Mucosa of gallbladder (tissue), 1 donor: ENCODE results near the gene KHDRBS2. TPM values are rescaled to one million over a fixed set of nuclear protein-coding genes. Genes with fewer than 3 reads are reported as not detected.

Experiments used
- DNase-seq: peaks from one replicate; pipeline ENCODE4 v3.0.0-alpha.2; 2020; ENCODE audit warnings: low spot score
- total RNA-seq: library from RNA; stranded (reverse); gene quantifications from one replicate; pipeline ENCODE4 v1.2.1, GENCODE V29; 2021
- donor health status: DM: no; HTN: no; CAD: no.

The KHDRBS2 gene
- total RNA-seq, 1 donor from 2014 or later, result 1.2 TPM

DNA sequence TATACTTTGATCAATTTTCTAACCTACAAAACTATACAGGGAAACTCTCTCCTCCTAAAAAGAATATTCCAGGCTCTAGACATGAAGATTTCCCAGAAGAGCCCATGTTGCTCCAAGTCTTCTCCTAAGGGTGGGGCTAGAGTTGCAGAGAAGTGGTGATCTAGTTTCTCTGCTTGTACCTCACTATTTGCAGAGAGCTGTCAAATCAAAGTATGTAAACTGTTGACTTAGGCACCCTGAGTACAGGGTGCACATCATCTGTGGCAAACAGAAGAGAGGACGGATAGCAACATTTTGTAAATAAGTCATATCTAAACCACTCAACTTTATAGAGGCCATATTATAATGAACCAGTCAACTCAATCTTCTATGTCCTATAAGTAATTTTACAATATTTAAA lies 250.1 kb downstream of the KHDRBS2 start:
- DNase-seq, result no peak

DNA sequence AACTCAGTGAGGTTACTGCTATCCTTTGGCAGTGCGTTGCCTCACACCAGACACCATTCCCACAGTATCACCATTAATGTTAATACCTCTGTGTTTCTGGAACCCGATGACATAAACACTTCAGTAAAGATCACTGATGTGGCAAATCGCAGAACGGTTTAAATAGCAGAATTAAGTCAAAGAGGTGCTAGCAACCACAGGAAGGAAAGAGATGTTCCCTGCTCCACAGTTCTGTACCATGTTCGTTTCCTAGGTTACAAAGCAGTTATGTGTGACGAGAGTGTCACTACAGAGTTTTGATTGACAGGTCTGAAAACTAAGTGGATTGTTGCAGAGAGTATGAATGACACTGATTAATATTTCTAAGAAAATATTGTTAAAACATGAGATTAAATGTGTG lies 272.3 kb downstream of the KHDRBS2 start:
- no peak for DNase-seq

DNA sequence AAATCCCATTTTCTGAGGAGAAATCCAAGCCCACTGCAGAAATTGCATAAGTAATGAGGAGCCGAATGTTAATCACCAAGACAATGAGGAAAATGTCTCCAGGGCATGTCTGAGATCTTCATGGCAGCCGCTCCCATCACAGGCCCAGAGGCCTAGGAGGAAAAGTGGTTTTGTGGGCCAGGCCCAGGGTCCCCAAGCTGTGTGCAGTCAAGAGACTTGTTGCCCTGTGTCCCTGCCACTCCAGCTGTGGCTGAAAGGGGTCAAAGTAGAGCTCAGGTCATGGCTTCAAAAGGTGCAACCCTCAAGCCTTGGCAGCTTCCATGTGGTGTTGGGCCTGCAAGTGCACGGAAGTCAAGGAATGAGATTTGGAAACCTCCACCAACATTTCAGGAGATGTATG lies 276.6 kb downstream of the KHDRBS2 start:
- no peak for DNase-seq

DNA sequence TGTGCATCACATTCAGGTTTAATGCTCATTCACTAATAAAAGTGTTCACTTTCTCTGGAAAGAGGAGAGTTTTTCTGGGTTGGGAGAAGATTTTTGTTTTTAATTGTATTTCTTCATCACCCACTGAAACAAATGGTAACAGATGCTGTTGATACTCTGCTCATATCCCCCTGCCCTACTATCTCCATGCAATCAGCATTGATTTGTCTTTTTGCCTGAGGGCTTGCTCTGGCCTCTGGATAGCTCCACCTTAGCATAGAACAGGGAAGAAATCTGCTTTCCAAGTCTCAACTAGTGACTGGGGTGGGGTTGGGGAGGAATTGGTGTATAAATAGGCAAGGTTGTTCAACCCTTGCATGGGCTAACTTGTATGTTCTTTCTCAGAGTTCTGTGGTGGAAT lies 296.4 kb downstream of the KHDRBS2 start:
- no peak for DNase-seq

DNA sequence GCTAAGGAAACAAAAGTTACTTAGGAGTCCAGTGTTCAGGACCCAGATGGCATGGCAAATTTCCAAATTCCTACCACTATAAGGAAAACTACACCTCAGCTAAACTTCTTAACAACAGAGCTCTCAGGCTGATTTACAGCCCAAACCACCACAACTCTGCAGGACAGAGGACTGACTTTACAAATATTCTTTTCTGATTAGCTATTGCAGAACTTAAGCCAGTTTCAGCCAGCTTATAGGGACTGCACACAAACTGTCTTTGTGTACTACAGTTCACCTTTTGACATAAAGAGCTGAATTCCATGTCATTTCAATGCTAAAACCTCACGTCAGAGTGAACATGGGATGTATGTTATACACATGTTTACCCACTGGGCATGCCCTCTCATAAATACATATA lies 305.4 kb downstream of the KHDRBS2 start:
- no peak for DNase-seq

DNA sequence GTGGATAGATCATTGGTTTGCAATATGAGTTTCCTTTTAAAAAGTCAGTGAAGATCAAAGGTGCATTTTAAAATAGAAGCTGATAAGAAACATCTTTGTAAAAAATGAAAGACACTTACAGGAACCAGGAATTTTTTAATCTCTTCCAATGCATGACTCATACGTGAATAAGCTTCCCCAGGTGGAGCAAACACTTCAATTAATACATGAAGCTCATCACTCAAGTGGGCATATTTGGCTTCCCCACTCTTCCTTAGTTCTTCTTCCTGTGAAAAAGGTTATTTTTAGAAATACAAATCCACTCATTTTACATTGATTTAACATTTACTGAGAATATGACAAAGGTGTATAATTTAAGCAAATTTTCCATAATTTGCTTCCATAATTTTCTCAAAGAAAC lies 308.1 kb downstream of the KHDRBS2 start:
- no peak for DNase-seq

DNA sequence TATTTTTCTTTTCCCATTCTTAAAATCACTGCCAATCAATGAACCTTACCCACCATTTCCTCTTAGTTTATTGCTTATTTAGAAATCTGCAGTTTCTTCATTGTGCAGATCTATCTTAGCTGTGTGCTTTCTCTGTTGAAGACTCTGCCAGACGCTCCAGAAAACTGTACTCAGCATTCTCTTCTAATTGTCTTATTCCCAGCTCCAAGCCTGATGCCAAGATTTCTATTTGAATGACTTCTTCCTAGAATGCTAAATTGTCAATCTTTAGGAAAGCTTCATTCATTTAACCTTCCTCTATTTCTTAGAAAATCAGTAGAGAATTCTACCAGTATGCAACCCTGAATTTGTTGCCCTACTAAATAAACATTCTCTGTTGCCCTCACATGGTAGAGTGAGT lies 308.9 kb downstream of the KHDRBS2 start:
- no peak for DNase-seq

DNA sequence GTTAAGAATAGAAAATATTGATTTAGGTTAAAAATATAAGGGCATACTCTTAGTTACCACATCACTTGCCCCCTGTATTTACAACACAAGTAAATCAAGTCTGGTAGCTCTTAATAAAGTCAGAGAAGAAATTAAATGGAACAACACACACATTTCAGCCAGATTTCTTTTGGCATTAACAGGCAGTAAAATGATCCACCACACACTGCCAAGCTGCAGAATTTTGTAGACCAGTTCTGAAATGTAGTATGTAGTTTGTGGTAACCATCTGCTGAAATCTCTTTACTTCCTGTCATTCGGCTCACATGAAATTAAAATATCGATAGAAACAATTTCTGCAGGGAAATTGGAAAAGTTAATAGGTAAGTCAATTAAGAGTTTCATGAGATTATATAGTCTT lies 326.8 kb downstream of the KHDRBS2 start:
- DNase-seq, result no peak

DNA sequence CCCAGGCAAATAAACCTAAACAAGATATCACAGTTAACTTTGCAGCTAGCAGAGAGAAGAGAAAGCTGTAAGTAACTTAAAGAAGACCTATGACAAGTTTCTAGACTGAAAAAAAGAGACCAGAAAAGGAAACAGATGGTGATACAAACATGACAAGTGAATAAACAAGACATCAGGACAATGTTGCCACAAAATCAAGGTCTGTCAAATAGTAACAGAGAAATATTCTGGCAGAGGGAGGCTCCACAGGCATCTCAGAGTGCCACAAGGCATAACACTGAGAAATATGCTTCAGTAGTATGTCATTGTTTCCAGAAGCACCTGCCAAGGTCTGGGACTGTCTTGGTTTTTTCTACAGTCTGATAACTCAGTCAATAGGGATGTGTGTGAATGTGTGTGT lies 332.2 kb downstream of the KHDRBS2 start:
- DNase-seq, result no peak

DNA sequence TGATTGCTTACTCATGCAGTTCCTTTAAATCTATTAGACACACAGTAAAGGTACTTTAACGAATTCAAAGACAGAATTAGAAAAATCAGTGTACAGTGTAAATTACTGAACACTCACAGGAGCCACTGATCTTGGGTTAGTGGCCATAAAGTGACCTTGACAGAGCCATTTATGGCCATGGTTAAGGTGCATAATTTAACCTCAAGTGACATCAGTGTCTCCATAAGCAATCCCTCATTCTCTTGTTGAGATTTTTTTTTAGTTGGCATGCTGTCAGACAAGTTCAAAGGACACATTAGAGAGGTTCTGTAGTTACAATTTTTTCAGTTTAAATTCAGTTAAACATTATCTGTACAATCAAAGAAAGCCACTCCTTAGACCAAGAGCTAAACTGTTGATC lies 334.4 kb downstream of the KHDRBS2 start:
- no peak for DNase-seq

DNA sequence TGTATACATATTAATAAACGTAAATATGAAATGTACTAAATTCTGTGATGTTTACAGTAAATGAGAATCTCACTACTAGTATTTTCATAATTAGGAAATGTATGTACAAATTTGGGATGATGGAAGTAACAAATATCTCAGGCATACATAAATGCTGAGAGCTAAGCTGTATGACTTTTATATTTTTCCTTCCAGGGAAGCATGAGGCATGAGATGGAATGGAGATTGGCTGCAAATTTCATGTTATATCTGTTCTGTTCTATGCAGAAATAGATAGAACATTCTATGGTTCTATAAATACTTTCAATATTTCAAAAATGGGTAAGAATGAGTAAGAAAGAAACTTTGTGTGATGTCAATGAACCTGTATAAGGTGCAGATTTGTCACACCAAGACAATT lies 335.2 kb downstream of the KHDRBS2 start:
- DNase-seq, result no peak

DNA sequence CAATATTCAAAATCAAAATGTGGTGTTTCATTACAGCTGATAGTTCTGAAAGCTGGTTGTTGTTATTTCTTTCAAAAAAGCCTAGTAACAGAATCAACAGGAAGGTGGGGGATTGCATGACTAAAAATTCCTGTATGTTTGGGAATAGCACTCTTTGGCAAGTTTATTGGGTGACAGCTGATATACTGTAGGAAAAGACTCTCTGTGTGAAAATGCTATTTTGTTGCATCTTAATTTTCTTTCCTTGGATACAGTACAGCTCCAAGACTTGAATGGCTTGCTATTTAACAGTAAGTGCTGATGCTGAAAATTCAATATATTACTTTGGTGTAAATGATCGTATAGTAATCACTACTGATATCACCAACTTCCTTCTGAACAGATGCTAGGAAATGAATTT lies 336.1 kb downstream of the KHDRBS2 start:
- no peak for DNase-seq

DNA sequence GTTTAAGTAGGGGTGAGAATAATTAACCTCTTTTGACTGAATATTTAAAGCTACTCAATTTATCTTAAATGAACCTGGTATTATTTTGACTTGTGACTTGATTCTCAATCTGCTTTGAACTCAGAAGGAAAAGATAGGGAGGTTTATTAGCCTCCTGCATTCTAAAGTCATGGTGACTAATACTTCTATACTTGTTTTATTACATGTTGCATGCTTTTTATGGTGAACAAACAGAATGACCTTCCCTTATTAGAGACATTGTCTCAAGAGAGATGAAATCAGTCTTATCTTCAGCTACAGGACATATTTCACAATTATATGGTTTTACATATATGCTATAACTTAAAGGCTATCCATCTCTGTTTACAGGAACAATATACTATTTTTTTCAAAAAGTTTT lies 336.9 kb downstream of the KHDRBS2 start:
- DNase-seq, result no peak

DNA sequence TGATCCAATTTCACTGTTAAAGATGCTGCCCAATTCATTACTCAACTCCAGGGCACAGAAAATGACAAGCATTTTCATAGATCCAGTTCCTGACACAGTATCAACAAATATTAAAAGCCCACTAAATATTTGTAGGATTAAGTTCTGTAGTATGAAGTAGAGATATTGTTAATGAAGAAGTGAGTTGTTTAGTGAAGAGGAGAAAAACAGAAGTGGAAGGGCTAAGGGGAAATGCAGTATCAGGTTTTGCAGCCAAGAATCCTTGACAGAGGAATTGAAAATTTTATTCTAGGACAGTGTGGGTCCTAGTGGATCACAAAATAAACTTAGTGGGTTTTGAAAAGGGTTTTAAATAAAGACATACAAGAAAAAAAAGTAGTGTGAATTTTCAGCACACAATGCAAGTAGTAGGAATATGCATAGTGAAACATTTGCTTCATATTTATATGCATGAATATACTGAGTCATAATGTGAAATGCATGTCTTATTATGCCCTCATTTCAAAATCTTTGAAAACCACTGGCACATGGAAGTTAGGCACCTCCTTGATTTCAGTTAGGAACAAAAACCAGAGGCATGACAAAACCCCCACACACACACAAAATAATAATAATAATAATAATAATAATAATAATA lies 338.6 kb downstream of the KHDRBS2 start:
- DNase-seq, result no peak

DNA sequence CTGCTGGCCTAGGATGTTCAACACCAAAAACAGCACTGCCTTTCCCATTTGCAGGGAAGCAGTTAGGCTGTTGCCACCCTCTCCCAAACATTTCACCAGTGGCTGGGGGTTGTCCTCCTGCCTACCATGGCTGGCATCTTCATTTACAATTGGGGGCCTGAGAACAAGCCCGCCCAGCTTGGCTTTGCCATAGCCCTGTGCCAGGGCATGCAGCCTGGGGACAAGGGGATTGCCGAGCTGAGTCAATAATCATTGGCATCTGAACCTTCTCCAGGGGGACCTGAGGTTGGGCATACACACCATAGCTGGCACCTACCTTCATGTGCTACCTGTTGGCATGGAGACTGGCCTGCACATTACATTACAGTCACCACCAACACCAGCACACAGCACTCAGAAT lies 345.1 kb downstream of the KHDRBS2 start:
- DNase-seq, result no peak

DNA sequence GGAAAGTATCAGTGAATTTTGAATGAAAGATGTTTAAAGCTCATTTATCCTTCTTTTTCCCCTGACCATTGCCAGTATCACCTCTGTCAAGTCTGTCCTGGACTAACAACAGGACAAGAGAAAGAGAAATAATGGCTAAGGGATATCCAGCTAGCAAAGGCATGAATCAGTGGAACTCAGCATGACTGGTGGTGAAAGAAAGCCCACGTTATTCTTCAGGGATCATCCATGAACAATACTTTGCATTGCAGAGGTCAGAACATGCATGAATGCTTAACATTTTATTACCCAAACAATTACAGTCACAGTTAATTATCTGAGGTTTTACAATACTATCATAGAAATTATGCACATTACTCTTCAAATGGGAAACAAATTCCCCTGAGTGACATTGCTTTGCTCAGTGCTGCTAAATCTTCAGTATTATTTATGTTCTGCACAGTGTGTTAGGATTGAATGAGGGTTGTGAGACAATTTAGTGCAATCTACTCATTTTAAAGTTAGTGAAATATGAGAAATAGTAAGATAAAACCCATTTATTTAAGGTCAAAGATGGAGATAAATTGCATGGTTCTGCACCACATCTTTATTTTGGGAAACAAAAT lies 350.7 kb downstream of the KHDRBS2 start:
- DNase-seq, result no peak

DNA sequence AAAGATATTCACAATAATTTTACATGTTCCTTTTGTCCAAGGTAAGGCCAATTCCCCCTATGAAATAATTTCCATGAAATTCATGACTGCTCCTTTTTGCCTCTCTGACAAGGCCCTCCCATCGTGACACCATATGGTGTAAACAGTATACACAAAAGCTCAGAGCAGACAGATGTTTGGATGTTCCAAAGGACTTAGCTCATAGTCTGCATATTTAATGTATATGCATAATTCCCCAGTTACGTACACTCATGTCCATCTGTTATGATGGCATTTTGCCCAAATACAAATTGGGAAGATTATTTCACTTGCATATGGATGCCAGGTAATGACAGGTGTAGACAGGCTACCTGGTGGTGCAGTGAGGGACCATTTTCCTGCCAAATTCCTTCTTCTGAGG lies 376.5 kb downstream of the KHDRBS2 start:
- DNase-seq, result no peak

DNA sequence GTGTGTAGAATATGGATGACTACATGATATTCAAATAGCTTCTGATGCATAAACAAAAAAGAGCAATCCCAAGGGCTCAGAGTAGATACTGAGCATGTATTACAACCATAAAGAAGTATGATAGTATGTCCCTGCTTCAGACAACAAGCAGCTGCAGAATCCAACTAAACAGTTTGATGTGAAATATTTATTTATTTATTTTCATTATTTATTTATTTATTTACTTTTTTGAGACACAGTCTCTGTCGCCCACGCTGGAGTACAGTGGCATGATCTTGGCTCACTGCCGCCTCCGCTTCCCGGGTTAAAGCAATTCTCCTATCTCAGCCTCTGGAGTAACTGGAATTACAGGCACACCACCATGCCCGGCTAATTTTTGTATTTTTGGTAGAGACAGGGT lies 384.3 kb downstream of the KHDRBS2 start:
- no peak for DNase-seq

DNA sequence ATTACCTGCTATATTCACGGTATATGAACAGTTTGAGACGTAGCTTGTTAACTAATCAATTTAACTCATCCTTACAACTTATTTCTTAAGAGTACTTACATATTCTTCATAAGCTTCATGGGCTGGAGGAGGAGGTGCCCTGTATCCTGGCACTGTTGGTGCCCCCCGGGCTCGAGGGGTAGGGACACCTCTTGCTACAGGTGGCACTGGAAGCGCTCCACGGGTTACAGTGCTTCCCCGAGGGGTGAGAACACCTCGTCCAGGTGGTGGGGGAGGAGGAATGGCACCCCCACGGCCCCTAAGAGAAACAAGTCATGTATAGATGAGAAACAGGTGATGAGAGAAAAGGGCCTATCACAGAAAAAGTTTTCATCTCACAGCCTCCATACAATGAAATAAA lies 391.5 kb downstream of the KHDRBS2 start:
- DNase-seq, result no peak

DNA sequence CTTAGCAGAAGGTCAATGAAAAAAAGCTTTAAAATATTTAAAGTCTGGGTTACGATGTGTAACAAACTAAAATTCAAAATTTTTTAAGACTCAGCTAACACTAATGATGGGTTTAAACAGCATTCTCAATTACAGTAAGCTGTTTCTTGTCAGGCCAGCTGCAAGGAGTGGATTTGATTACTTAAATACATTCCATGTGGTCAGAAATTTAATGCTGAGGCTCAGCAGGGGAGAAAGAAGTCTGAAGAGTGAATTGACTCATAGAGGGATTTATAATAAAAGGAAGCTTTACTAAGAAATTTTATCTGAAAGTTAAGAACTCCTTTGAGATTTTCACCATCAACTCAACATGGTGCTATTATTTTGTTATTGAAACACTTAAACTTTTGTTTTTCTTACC lies 398.6 kb downstream of the KHDRBS2 start:
- no peak for DNase-seq

DNA sequence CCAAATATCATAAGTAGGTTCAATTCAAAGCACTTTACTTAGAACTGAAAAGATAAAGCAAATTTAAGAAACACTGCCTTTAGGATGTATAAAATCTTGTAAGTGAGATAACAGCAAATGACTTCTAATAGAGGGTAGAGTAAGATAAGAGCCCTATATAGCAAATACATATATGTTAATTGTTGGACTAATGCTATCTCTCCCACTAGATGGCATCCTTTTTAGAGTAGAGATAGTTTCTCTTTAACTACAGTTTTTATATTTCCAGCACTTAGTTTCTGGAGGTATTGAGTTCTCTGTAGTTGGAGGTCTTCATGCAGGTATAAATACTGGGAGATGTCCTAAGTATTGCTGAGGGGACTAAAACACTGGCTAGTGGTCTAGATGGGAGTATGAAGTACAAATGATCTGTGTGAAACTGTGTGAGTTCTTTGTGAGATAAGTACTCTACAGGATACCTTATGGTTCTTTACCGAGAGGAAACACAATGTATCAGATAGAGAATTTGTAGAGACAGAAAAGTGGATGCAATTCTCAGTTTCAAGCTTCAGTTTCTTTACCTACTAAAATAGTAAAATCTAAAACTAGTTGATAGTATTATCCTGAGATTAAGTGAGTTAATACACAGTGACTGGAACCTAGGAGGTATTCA lies 399.3 kb downstream of the KHDRBS2 start:
- no peak for DNase-seq

DNA sequence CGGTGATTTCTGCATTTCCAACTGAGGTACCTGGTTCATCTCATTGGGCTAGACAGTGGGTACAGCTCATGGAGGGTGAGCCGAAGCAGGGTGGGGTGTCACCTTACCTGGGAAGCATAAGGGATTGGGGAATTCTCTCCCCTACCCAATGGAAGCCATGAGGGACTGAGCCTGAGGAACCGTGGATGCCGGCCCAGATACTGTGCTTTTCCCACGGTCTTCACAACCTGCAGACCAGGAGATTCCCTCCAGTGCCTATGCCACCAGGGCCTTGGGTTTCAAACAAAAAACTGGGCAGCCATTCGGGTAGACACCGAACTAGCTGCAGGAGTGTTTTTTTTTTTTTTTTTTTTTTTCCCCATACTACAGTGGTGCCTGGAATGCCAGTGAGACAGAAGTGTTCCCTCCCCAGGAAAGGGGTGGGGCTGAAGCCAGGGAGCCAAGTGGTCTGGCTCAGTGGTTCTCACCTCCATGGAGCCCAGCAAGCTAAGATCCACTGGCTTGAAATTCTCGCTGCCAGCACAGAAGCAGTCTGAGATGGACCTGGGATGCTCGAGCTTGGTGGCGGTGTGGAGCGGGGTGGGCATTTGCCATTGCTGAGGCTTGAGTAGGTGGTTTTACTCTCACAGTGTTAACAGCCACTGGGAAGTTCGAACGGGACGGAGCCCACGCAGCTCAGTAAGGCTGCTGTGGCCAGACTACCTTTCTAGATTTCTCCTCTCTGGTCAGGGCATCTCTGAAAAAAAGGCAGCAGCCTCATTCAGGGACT lies 416.2 kb downstream of the KHDRBS2 start:
- no peak for DNase-seq
